HEK293 (cell line): ENCODE data around the gene PRKAG2.
"Not testable (repeated sequence)": the region's sequence is repeated elsewhere in the genome, so short reads cannot be mapped to it uniquely, and the experiment has no call there.

ENCODE experiments used
- CTCF ChIA-PET: fragments of 350-600 bp; formaldehyde crosslinking; extraction: SDS; loops from one replicate; lab custom pipeline; 2021; ENCODE audit warnings: antibody characterized with exemption; lab: Yijun Ruan, JAX
- POLR2A ChIA-PET: fragments of 300-600 bp; formaldehyde crosslinking; extraction: SDS; loops from one replicate; lab custom pipeline; 2020; ENCODE audit warnings: antibody characterized with exemption, inconsistent platforms; lab: Yijun Ruan, JAX
- H3K27ac ChIP-seq: fragments of 200-500 bp; sonication (Bioruptor generic); 2 replicates; pipeline ENCODE4 v1.5.1; 2014; ENCODE audit warnings: low read depth, low read length, control low read depth, inconsistent platforms; ENCODE audit errors: extremely low read depth
- H3K36me3 ChIP-seq, 2 experiments: fragments of 200-500 bp in 1 of 2; sonication (Bioruptor generic) in 1 of 2; 1 replicate in 1 of 2; 2 replicates in 1 of 2; pipeline ENCODE4 v1.5.1; 2014 to 2017; ENCODE audit warnings: inconsistent platforms in 2 of 2, low read length in 2 of 2; ENCODE audit not compliant: control insufficient read depth in 2 of 2, insufficient read depth in 1 of 2
- H3K4me1 ChIP-seq: fragments of 200-500 bp; sonication (Bioruptor generic); 2 replicates; pipeline ENCODE4 v1.5.1; 2014; ENCODE audit warnings: mild to moderate bottlenecking, low read length, inconsistent platforms; ENCODE audit not compliant: control insufficient read depth, insufficient read depth
- H3K4me3 ChIP-seq: 2 replicates; pipeline ENCODE4 v1.5.1; 2011; ENCODE audit warnings: low read depth, mild to moderate bottlenecking, control low read depth, low read length, moderate library complexity
- H3K9me3 ChIP-seq: fragments of 200-500 bp; sonication (Bioruptor generic); 2 replicates; pipeline ENCODE4 v1.5.1; 2014; ENCODE audit warnings: low read depth, low read length, inconsistent platforms; ENCODE audit not compliant: control insufficient read depth, insufficient read depth
- BCL6B ChIP-seq: fragments of 450-650 bp; formaldehyde crosslinking; IDR thresholded peaks from 2 replicates; pipeline ENCODE4 v1.5.1; 2017; ENCODE audit warnings: missing biosample characterization, missing genetic modification characterization
- EGR2 ChIP-seq: fragments of 450-650 bp; formaldehyde crosslinking; IDR thresholded peaks from 2 replicates; pipeline ENCODE4 v1.5.1; 2016; ENCODE audit warnings: low read depth, missing biosample characterization, missing genetic modification characterization
- FEZF1 ChIP-seq: fragments of 450-650 bp; formaldehyde crosslinking; IDR thresholded peaks from 2 replicates; pipeline ENCODE4 v1.5.1; 2016; ENCODE audit warnings: missing biosample characterization, missing genetic modification characterization
- GLI2 ChIP-seq: fragments of 450-650 bp; formaldehyde crosslinking; IDR thresholded peaks from 2 replicates; pipeline ENCODE4; 2017; ENCODE audit warnings: missing biosample characterization, missing genetic modification characterization, low read depth, borderline replicate concordance
- KLF1 ChIP-seq: fragments of 450-650 bp; formaldehyde crosslinking; IDR thresholded peaks from 2 replicates; pipeline ENCODE4 v1.5.1; 2016; ENCODE audit warnings: missing biosample characterization, missing genetic modification characterization
- KLF8 ChIP-seq: fragments of 450-650 bp; formaldehyde crosslinking; IDR thresholded peaks from 2 replicates; pipeline ENCODE4 v1.5.1; 2016; ENCODE audit warnings: missing biosample characterization, missing genetic modification characterization
- TRIM28 ChIP-seq: IDR thresholded peaks from 2 replicates; pipeline ENCODE4 v1.6.1; 2011; ENCODE audit warnings: low read length, control low read depth, borderline replicate concordance
- ZBTB8A ChIP-seq: fragments of 450-650 bp; formaldehyde crosslinking; IDR thresholded peaks from 2 replicates; pipeline ENCODE4 v1.5.1; 2016; ENCODE audit warnings: missing biosample characterization, missing genetic modification characterization
- ZFHX2 ChIP-seq: fragments of 450-650 bp; formaldehyde crosslinking; conservative IDR thresholded peaks from 2 replicates; pipeline ENCODE4 v1.5.1; 2016; ENCODE audit warnings: missing biosample characterization, missing genetic modification characterization
- ZNF133 ChIP-seq: fragments of 450-650 bp; formaldehyde crosslinking; IDR thresholded peaks from 2 replicates; pipeline ENCODE4 v1.5.1; 2016; ENCODE audit warnings: missing biosample characterization, missing genetic modification characterization
- ZNF174 ChIP-seq: fragments of 450-650 bp; formaldehyde crosslinking; IDR thresholded peaks from 2 replicates; pipeline ENCODE4 v1.5.0; 2017; ENCODE audit warnings: missing biosample characterization, mild to moderate bottlenecking, missing genetic modification characterization
- ZNF211 ChIP-seq: fragments of 450-650 bp; formaldehyde crosslinking; IDR thresholded peaks from 2 replicates; pipeline ENCODE4 v1.5.1; 2016; ENCODE audit warnings: low read depth, missing biosample characterization, missing genetic modification characterization
- ZNF302 ChIP-seq: fragments of 450-650 bp; formaldehyde crosslinking; IDR thresholded peaks from 2 replicates; pipeline ENCODE4 v1.5.1; 2016; ENCODE audit warnings: missing biosample characterization, missing genetic modification characterization, low read depth
- ZNF391 ChIP-seq: fragments of 450-650 bp; formaldehyde crosslinking; IDR thresholded peaks from 2 replicates; pipeline ENCODE4 v1.5.1; 2016; ENCODE audit warnings: low read depth, missing biosample characterization, missing genetic modification characterization, borderline replicate concordance
- ZNF416 ChIP-seq: fragments of 450-650 bp; formaldehyde crosslinking; IDR thresholded peaks from 2 replicates; pipeline ENCODE4 v1.5.1; 2016; ENCODE audit warnings: missing biosample characterization, missing genetic modification characterization
- ZNF473 ChIP-seq: fragments of 450-650 bp; formaldehyde crosslinking; IDR thresholded peaks from 2 replicates; pipeline ENCODE4 v1.5.1; 2017; ENCODE audit warnings: missing biosample characterization, missing genetic modification characterization
- ZNF510 ChIP-seq: fragments of 450-650 bp; formaldehyde crosslinking; IDR thresholded peaks from 2 replicates; pipeline ENCODE4 v1.5.1; 2018; ENCODE audit warnings: mild to moderate bottlenecking, missing genetic modification characterization, missing biosample characterization; ENCODE audit not compliant: insufficient replicate concordance
- ZNF529 ChIP-seq: fragments of 450-650 bp; formaldehyde crosslinking; IDR thresholded peaks from 2 replicates; pipeline ENCODE4 v1.5.1; 2017; ENCODE audit warnings: missing genetic modification characterization, missing biosample characterization; ENCODE audit not compliant: insufficient replicate concordance
- ZNF580 ChIP-seq: fragments of 450-650 bp; formaldehyde crosslinking; IDR thresholded peaks from 2 replicates; pipeline ENCODE4 v1.5.1; 2016; ENCODE audit warnings: missing biosample characterization, missing genetic modification characterization
- ZNF585B ChIP-seq: fragments of 450-650 bp; formaldehyde crosslinking; IDR thresholded peaks from 2 replicates; pipeline ENCODE4 v1.5.1; 2016; ENCODE audit warnings: missing biosample characterization, missing genetic modification characterization
- ZNF658 ChIP-seq: fragments of 450-650 bp; formaldehyde crosslinking; IDR thresholded peaks from 2 replicates; pipeline ENCODE4; 2016; ENCODE audit warnings: missing biosample characterization, missing genetic modification characterization
- ZNF707 ChIP-seq: fragments of 450-650 bp; formaldehyde crosslinking; IDR thresholded peaks from 2 replicates; pipeline ENCODE4 v1.5.1; 2016; ENCODE audit warnings: missing biosample characterization, missing genetic modification characterization
- ZNF777 ChIP-seq: fragments of 450-650 bp; formaldehyde crosslinking; IDR thresholded peaks from 2 replicates; pipeline ENCODE4 v1.5.1; 2017; ENCODE audit warnings: missing biosample characterization, missing genetic modification characterization, borderline replicate concordance
- ZNF785 ChIP-seq: fragments of 450-650 bp; formaldehyde crosslinking; IDR thresholded peaks from 2 replicates; pipeline ENCODE4 v1.5.1; 2016; ENCODE audit warnings: missing biosample characterization, missing genetic modification characterization
- ZNF792 ChIP-seq: fragments of 450-650 bp; formaldehyde crosslinking; IDR thresholded peaks from 2 replicates; pipeline ENCODE4 v1.5.1; 2016; ENCODE audit warnings: missing biosample characterization, missing genetic modification characterization
- ZNF843 ChIP-seq: fragments of 450-650 bp; formaldehyde crosslinking; IDR thresholded peaks from 2 replicates; pipeline ENCODE4 v1.5.1; 2016; ENCODE audit warnings: missing biosample characterization, missing genetic modification characterization

PRKAG2 gene

GRCh38 chr7:151875942-151876898, 695 bp downstream of the PRKAG2 start (continued):
- TF ChIP-seq EGR2 (tag by site-specific recombination) (peak; percentile 66; the same call in 1 of the 2 replicates), ZNF133 (tag by site-specific recombination) (no peak), ZNF792 (tag by site-specific recombination) (no peak), ZNF785 (no peak), ZNF777 (peak; percentile 48; the same call in 1 of the 2 replicates), ZNF580 (tag by site-specific recombination) (no peak), ZNF529 (tag by site-specific recombination) (no peak), ZNF211 (tag by site-specific recombination) (no peak), ZNF843 (no peak), ZNF174 (tag by site-specific recombination) (no peak), ZNF585B (tag by site-specific recombination) (no peak), ZNF391 (tag by site-specific recombination) (0 out of 2 replicates have a peak, but pooled peaks have one; percentile 23), ZNF473 (tag by site-specific recombination) (no peak), TRIM28 (no peak), ZNF416 (tag by site-specific recombination) (no peak), FEZF1 (no peak), ZNF707 (tag by site-specific recombination) (no peak), GLI2 (tag by site-specific recombination) (no peak), KLF8 (tag by site-specific recombination) (peak; percentile 89; the same call in 1 of the 2 replicates), ZNF658 (tag by site-specific recombination) (no peak), BCL6B (no peak), ZBTB8A (tag by site-specific recombination) (peak; percentile 99)
- TF ChIP-seq, all 188 proteins: peak for 56

GRCh38 chr7:151874479-151874878, 2.4 kb downstream of the PRKAG2 start:
- POLR2A ChIA-PET, H3K9me3 ChIP-seq, H3K27ac ChIP-seq, H3K4me1 ChIP-seq, H3K4me3 ChIP-seq, H3K36me3 ChIP-seq: not testable (repeated sequence)
- CTCF ChIA-PET, result interaction anchor here (0.6 to 0.8 kb wide), 3 partner anchors 80 to 167 kb away, joined by 3 read pairs; no protein-coding TSS in a partner anchor

GRCh38 chr7:151873402-151873965, 3.4 kb downstream of the PRKAG2 start:
- H3K9me3 ChIP-seq, result no peaks in the 10 kb centered on the region
- H3K4me1 ChIP-seq, result no peaks in the 10 kb centered on the region
- H3K4me3 ChIP-seq, result no peak overlapping the region
- POLR2A ChIA-PET, result no interaction called here
- no peak overlapping the region for H3K27ac ChIP-seq
- CTCF ChIA-PET, result no interaction called here
- H3K36me3 ChIP-seq, result no peaks in the 10 kb centered on the region
- TF ChIP-seq KLF1 (tag by site-specific recombination) (peak; percentile 53), ZNF510 (no peak), ZFHX2 (tag by site-specific recombination) (peak; percentile 54), ZNF302 (no peak)
